Prostate gland (tissue), 1 donor: ENCODE results near the gene ADAT1.

Source experiments
- POLR2A ChIP-seq: fragments of 450-650 bp; IDR thresholded peaks from one replicate; pipeline ENCODE4 v1.6.1; 2016; ENCODE audit warnings: antibody characterized with exemption, mild to moderate bottlenecking
- POLR2AphosphoS5 ChIP-seq: sonication (generic); formaldehyde crosslinking; IDR thresholded peaks from one replicate; pipeline ENCODE4 v1.6.1; 2017; ENCODE audit warnings: antibody characterized with exemption

DNA sequence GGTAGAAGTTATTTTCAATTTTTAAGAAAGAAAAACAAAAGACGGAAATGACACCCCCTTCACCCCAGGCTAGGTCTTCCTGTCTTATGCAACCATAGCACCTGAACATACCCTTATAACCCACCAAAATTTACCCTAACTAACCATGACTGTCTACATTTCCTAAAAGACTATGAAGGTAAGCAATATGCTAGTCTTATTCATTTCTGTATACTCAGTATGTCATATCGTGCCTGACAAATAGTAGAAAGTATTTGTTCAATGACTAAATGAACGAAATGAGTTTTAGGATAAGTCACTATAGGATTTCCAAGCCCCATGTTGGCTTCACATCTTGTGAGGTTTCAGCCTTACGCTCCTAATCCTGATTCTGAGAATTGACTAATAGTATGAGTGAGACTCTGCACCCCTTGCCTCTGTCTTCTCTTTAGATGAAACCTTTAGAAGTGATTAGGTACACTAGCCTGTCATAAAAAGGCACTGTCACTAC, 6.5 kb downstream of the ADAT1 start:
- TF ChIP-seq POLR2A (no peak), POLR2AphosphoS5 (no peak)
